Esophagus mucosa (tissue), 1 donor: Measurements from ENCODE around the gene DCLRE1C. TPM values are rescaled to one million over a fixed set of nuclear protein-coding genes. Genes with fewer than 3 reads are reported as not detected.
A peak's percentile ranks its signal among the peaks of the same experiment; 100 is the strongest.
"Not testable (repeated sequence)": the region's sequence is repeated elsewhere in the genome, so short reads cannot be mapped to it uniquely, and the experiment has no call there.

Experiments used
- ATAC-seq: fragments of 200-7000 bp; cut with Tn5 transposase; one replicate; pipeline ENCODE4 v1.9.1; 2020
- total RNA-seq: library from RNA; stranded (reverse); gene quantifications from one replicate; pipeline ENCODE4 v1.2.4, GENCODE V29; 2023
- donor health status: DM: yes; HTN: yes; CAD: no.

The DCLRE1C gene
- total RNA-seq, 1 donor from 2014 or later: 17.5 TPM

- ATAC-seq: peak; percentile 15
Measured at GRCh38 chr10:14879124-14879927, 74.6 kb downstream of the DCLRE1C start.

GRCh38 chr10:14878266-14879123 is 75.4 kb downstream of the DCLRE1C start, which contains the start of gene SUV39H2:
SUV39H2 (plus strand) TSS chr10:14878866; CDS start chr10:14878889, 23 bp downstream.
- peak; percentile 99 for ATAC-seq

- no peak for ATAC-seq
Measured at GRCh38 chr10:14876764-14877163, 77.1 kb downstream of the DCLRE1C start.

DNA sequence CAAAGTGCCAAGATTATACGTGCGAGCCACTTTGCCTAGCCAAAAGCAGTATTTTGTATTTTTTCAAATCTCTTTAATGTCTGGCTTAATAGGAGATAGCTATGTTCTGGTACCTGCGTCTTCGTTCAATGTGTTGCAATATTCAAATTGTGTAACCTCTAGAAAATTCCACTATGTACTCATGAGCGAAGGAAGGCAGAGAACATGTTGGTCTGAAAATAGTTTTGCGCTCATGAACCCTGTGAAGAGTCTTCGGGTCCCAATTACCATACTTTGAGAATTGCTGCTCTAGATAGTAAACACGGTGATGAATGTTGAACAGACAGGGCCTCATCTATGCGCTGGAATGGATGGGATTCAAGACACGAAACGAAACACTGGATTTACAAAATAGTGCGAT is 78.0 kb downstream of the DCLRE1C start:
- ATAC-seq: no peak

GRCh38 chr10:14873090-14873760 is 80.7 kb downstream of the DCLRE1C start:
- ATAC-seq: no peak

DNA sequence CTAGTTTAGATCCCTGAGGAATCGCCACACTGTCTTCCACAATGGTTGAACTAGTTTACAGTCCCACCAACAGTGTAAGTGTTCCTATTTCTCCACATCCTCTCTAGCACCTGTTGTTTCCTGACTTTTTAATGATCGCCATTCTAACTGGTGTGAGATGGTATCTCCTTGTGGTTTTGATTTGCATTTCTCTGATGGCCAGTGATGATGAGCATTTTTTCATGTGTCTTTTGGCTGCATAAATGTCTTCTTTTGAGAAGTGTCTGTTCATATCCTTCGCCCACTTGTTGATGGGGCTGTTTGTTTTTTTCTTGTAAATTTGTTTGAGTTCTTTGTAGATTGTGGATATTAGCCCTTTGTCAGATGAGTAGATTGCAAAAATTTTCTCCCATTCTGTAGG is 89.0 kb downstream of the DCLRE1C start:
- ATAC-seq: not testable (repeated sequence)

DNA sequence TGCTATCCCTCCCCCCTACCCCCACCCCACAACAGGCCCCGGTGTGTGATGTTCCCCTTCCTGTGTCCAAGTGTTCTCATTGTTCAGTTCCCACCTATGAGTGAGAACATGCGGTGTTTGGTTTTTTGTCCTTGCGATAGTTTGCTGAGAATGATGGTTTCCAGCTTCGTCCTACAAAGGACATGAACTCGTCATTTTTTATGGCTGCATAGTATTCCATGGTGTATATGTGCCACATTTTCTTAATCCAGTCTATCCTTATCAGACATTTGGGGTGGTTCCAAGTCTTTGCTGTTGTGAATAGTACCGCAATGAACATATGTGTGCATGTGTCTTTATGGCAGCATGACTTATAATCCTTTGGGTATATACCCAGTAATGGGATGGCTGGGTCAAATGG is 89.4 kb downstream of the DCLRE1C start:
- not testable (repeated sequence) for ATAC-seq

- ATAC-seq: no peak
Measured at GRCh38 chr10:14860791-14861190, 93.1 kb downstream of the DCLRE1C start.

DNA sequence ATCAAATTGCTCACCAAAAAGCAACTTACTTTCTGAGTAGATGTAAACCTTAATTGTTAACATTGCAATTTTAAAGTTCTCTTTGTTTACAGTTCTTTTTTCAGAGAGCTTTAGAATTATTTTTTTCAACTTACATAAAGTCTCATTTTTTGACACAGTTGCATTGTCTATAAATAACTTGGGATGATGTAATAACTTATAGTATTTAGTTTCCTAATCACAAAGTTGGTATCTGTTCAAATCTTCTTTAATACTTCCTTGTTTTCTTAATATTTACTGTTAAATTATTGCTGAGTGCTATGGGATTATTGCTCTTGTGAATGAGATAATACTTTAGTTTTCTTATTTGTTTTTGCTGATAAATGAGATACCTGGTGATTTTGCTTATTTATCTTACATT is 94.1 kb downstream of the DCLRE1C start:
- ATAC-seq: no peak

GRCh38 chr10:14859043-14859442 is 94.9 kb downstream of the DCLRE1C start:
- ATAC-seq: no peak

- peak; percentile 18 for ATAC-seq
Measured at GRCh38 chr10:14858338-14858960, 95.4 kb downstream of the DCLRE1C start.

DNA sequence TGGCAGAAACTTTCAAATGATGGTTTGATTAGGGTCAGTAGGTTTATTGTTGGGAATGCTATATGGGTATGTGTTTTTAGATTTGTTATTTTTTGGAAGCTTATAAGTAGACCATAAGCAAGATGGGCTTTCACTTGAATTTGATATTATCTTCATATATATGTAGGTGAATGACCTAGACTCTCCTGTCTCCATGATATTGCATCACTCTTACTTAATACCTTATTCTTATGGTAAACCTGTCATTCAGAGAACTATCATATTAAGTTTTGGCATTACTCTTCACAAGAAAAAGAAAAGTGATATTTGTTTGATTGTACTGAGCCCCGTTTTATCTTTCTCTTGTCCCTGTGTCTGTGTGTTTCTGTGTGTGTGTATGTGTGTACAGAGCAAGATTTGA is 98.4 kb downstream of the DCLRE1C start:
- ATAC-seq: no peak

DNA sequence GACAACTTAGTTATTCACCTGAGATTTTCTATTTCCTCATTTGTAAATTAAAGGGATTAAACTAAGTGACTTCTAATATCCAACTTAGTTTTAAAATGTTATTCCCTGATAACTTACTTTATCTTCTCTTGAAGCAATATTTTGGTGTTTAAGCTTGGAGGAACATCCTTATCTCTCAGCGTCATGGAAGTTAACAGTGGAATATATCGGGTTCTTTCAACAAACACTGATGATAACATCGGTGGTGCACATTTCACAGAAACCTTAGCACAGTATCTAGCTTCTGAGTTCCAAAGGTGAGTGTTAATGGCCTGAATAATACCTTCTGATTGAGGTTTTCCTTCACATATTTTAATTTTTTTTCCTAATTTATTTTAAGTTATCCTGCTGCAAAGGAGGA is 101.7 kb downstream of the DCLRE1C start:
- no peak for ATAC-seq

Other genes with a start within 250 kb of the DCLRE1C start
- 19.0 TPM for gene FAM107B, start 179.2 kb downstream of the DCLRE1C start, total RNA-seq
- gene CDNF, start 116.1 kb downstream of the DCLRE1C start, total RNA-seq: 1.2 TPM
- gene HSPA14, start 115.8 kb downstream of the DCLRE1C start, total RNA-seq: 10.7 TPM
- gene MSANTD7, start 115.8 kb downstream of the DCLRE1C start, total RNA-seq: 7.7 TPM
- 8.8 TPM for gene SUV39H2, start 75.2 kb downstream of the DCLRE1C start, total RNA-seq
- gene MEIG1, start 5.3 kb upstream of the DCLRE1C start, total RNA-seq: not detected
- 11.7 TPM for gene OLAH, start 89.8 kb upstream of the DCLRE1C start, total RNA-seq
- gene ACBD7, start 134.7 kb upstream of the DCLRE1C start, total RNA-seq: 0.32 TPM
- 14.8 TPM for gene RPP38, start 143.3 kb upstream of the DCLRE1C start, total RNA-seq
- gene NMT2, start 214.6 kb upstream of the DCLRE1C start, total RNA-seq: 5.8 TPM